GM12878 (cell line): Measurements from ENCODE around the gene ZNF766. TPM values are rescaled to one million over a fixed set of nuclear protein-coding genes. Genes with fewer than 3 reads are reported as not detected.

Source experiments
- ATAC-seq: fragments of 200-7000 bp; cut with Tn5 transposase; 3 replicates; pipeline ENCODE4 v1.9.1; 2020; ENCODE audit warnings: mild to moderate bottlenecking, moderate library complexity
- BruUV-seq: library from RNA; stranded (reverse); fragments of 400-500 nt; replicated peaks from 2 replicates; lab custom pipeline; 2021; lab: Mats Ljungman, UMichigan
- CTCF ChIA-PET: fragments of 300-600 bp; sonication (Branson Sonifier 250); formaldehyde crosslinking; extraction: SDS; loops from one replicate; lab custom pipeline; 2021; ENCODE audit warnings: inconsistent platforms; lab: Yijun Ruan, JAX
- POLR2A ChIA-PET: fragments of 350-600 bp; formaldehyde crosslinking; extraction: SDS; loops from one replicate; lab custom pipeline; 2021; ENCODE audit warnings: inconsistent platforms; lab: Charles Lee
- RAD21 ChIA-PET: fragments of 300-600 bp; sonication (Branson Sonifier 250); formaldehyde crosslinking; loops from one replicate; lab custom pipeline; 2023; ENCODE audit warnings: antibody characterized with exemption; ENCODE audit not compliant: unreplicated experiment; lab: Charles Lee
- SMC1A ChIA-PET: fragments of 300-600 bp; sonication (Branson Sonifier 250); formaldehyde crosslinking; loops from one replicate; lab custom pipeline; 2023; ENCODE audit not compliant: unreplicated experiment, uncharacterized antibody; lab: Charles Lee
- DNase-seq: peaks from one replicate; pipeline ENCODE4 v3.0.0-alpha.2; 2011; ENCODE audit warnings: low read depth, low spot score
- FAIRE-seq: peaks from 3 replicates; lab custom pipeline; 2011; peaks lifted over from hg19 to GRCh38; lab: Jason Lieb, UNC
- H2AFZ ChIP-seq: 2 replicates; pipeline ENCODE4 v1.6.0; 2011; ENCODE audit warnings: low read depth, low read length, control low read depth; ENCODE audit not compliant: control insufficient read depth
- H3K27ac ChIP-seq: 2 replicates; pipeline ENCODE4 v1.5.1; 2011; ENCODE audit warnings: control low read depth; ENCODE audit not compliant: control insufficient read depth, insufficient read depth
- H3K27me3 ChIP-seq, 2 experiments: replicated peaks in 1 of 2; 2 replicates each; pipeline versions ENCODE4 v1.6.0 to v1.6.1; 2011; ENCODE audit warnings: low read length in 1 of 2; ENCODE audit not compliant: control insufficient read depth in 2 of 2, insufficient read depth in 2 of 2
- H3K36me3 ChIP-seq, 2 experiments: 2 replicates each; pipeline ENCODE4 v1.5.1; 2011; ENCODE audit warnings: low read length in 1 of 2; ENCODE audit not compliant: control insufficient read depth in 2 of 2, insufficient read depth in 2 of 2
- H3K4me1 ChIP-seq: 2 replicates; pipeline ENCODE4 v1.6.1; 2011; ENCODE audit warnings: mild to moderate bottlenecking, low read length, moderate library complexity, mixed read lengths; ENCODE audit not compliant: control insufficient read depth, insufficient read depth
- H3K4me2 ChIP-seq: 2 replicates; pipeline ENCODE4 v1.6.0; 2011; ENCODE audit warnings: control low read depth; ENCODE audit not compliant: control insufficient read depth, insufficient read depth
- H3K4me3 ChIP-seq: fragments of 200-600 bp; sonication (generic); 2 replicates; pipeline ENCODE4 v1.5.1; 2016
- H3K79me2 ChIP-seq: 2 replicates; pipeline ENCODE4 v1.6.0; 2011; ENCODE audit warnings: low read length; ENCODE audit not compliant: control insufficient read depth, insufficient read depth
- H3K9ac ChIP-seq: 2 replicates; pipeline ENCODE4 v1.8.0; 2011; ENCODE audit warnings: low read length, control low read depth, mixed read lengths; ENCODE audit not compliant: control insufficient read depth, insufficient read depth
- H3K9me3 ChIP-seq: replicated peaks from 3 replicates; pipeline ENCODE4 v1.5.1; 2011; ENCODE audit warnings: mild to moderate bottlenecking, low read length; ENCODE audit not compliant: control insufficient read depth, insufficient read depth
- H4K20me1 ChIP-seq: 2 replicates; pipeline ENCODE4 v1.6.0; 2011; ENCODE audit not compliant: control insufficient read depth, insufficient read depth
- CHD4 ChIP-seq: fragments of 200-600 bp; sonication (generic); IDR thresholded peaks from 2 replicates; pipeline ENCODE4 v1.6.1; 2016; ENCODE audit warnings: mild to moderate bottlenecking
- HDGF ChIP-seq: fragments of 450-650 bp; IDR thresholded peaks from 2 replicates; pipeline ENCODE4 v1.6.1; 2016; ENCODE audit warnings: antibody characterized with exemption
- KLF5 ChIP-seq: fragments of 450-650 bp; IDR thresholded peaks from 2 replicates; pipeline ENCODE4 v1.6.1; 2014; ENCODE audit warnings: mild to moderate bottlenecking; ENCODE audit not compliant: partially characterized antibody
- MXI1 ChIP-seq: fragments of 150-350 bp; IDR thresholded peaks from 2 replicates; pipeline ENCODE4 v1.6.1; 2011; ENCODE audit warnings: low read depth, mild to moderate bottlenecking, inconsistent platforms, low read length, improper control_type of control experiment
- WGBS: methylation state at CpG from one replicate; pipeline ENCODE4 v1.1.6; 2016; ENCODE audit warnings: low lambda C conversion rate; ENCODE audit not compliant: insufficient replicate concordance, insufficient coverage; ENCODE audit errors: missing lambda C conversion rate; 5-methylcytosine and 5-hydroxymethylcytosine counted together
- in situ Hi-C: fragments of 300-500 bp; cut with MboI; formaldehyde crosslinking; loops from 9 replicates; pipeline ENCODE4 v1.14.3; 2018; ENCODE audit warnings: mixed read lengths
- intact Hi-C: fragments of 100-400 bp; cut with micrococcal nuclease; formaldehyde crosslinking; loops from one replicate; pipeline ENCODE4 v1.14.2; 2022; ENCODE audit not compliant: unreplicated experiment
- polyA plus RNA-seq, 11 experiments: library from polyadenylated mRNA; depleted of rRNA in 4 of 11; unstranded in 6 of 11; stranded (reverse) in 5 of 11; fragments of >200 nt; fragmentation: Nextera tagmentation in 4 of 11; fragmentation: Illumina TruSeq in 1 of 11; extraction: Ambion mirVana in 4 of 11; extraction: Trizol in 1 of 11; gene quantifications; 1 replicate in 1 of 11; 2 replicates in 10 of 11; pipeline versions ENCODE4 v1.2.1 to v1.2.3, GENCODE V29; 2011 to 2016; ENCODE audit warnings: inconsistent platforms in 2 of 11, missing spikeins in 2 of 11, low read depth in 1 of 11
- total RNA-seq, 4 experiments: library from RNA; depleted of rRNA in 3 of 4; stranded (reverse); fragments of >200 nt in 3 of 4; fragmentation: Illumina TruSeq in 1 of 4; extraction: Trizol in 1 of 4; gene quantifications; 2 replicates each; pipeline versions ENCODE4 v1.2.1 to v1.2.3, GENCODE V29; 2013 to 2021

ZNF766 gene
- total and polyA plus RNA-seq, 10 of the 15 experiments (the other 5 are each of a cell fraction or from before 2014, with no cell fraction given): 7.2 to 20.0 (median 16.4) TPM

DNA sequence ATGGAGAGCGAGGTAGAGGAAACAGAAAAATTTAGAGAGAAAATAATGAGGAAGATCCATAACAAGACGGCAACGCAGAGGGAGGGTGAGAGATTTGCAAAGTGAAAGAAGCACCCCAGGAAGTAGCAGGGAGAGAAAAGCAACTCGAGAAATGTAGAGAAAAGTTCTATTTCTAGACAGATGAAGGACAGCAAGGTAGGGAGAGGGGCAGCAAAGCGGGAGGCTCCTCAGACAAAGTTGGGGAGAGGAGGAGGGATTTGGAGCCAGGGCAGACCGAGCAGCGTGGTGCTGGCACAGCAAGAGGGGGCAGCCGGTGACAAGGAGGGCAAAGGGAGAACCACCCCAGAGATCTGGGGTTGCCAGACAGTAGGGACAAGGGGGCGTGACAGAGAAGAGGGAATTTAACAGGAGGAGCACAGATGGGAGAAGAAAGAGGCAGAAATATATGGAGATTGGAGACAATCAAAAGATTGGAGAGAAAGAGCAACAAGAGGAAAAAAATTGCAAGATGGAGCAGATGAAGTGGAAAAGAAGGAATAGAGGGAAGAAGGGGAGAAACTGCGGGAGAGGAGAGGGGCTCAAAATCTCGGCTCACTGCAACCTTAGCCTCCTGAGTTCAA is 989 bp downstream of the ZNF766 start:
- Histone ChIP-seq H2AFZ (peak overlapping the region; percentile 45; the same call in 1 of the 2 replicates), H3K4me3 (peak overlapping the region; percentile 94), H3K4me2 (peak overlapping the region; percentile 87), H3K4me1 (no peaks in the 10 kb centered on the region), H4K20me1 (no peaks in the 10 kb centered on the region), H3K27ac (peak overlapping the region; percentile 86), H3K79me2 (peaks cover 38% of the 10 kb centered on the region), H3K36me3 (0 out of 4 replicates have a peak, but pooled peaks cover 0 to 3% of the 10 kb centered on the region in 2 experiments), H3K27me3 (no peaks in the 10 kb centered on the region), H3K9ac (peak overlapping the region; percentile 95), H3K9me3 (peaks cover 26% of the 10 kb centered on the region)
- FAIRE-seq: no peak
- peak; percentile 25 for ATAC-seq
- ChIA-PET POLR2A (no interaction called here), RAD21 (no interaction called here), SMC1A (no interaction called here), CTCF (no interaction called here)
- intact Hi-C loops (no loop called here), in situ Hi-C loops (no loop called here)
- no TSS peak for BruUV-seq
- TF ChIP-seq HDGF: 0 out of 2 replicates have a peak, but pooled peaks have one; percentile 60
- no peak for TF ChIP-seq MXI1
- DNase-seq: no peak
- WGBS: 9% methylated on average over 10 of the region's 11 CpGs

DNA sequence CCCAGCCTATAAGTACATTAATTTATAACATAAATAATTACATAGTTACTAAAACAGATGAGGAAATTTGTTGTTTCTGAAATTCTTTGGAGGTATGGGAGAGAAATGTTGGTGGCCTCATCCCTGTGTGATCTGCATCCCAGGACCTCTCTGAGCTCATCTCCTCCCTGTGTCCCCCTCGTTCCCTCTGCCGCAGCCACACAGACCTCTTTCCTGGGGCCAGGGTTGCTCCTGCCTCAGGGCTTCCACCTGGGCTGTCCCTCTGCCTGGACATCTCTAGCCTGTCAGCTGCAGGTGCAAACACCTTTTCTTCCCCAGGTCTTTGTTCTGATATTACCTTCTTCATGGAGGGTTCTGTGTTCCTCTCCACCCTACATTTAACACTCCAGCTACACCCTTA is 3.9 kb downstream of the ZNF766 start:
- ChIA-PET SMC1A (no interaction called here), CTCF (no interaction called here), POLR2A (no interaction called here), RAD21 (no interaction called here)
- no peaks in the 10 kb centered on the region for H3K4me1 ChIP-seq
- peaks cover 38% of the 10 kb centered on the region for H3K9me3 ChIP-seq
- H3K4me2 ChIP-seq: no peak overlapping the region
- no peak overlapping the region for H3K9ac ChIP-seq
- no peaks in the 10 kb centered on the region for H4K20me1 ChIP-seq
- no peak for FAIRE-seq
- no peak for DNase-seq
- TF ChIP-seq CHD4: no peak
- TF ChIP-seq KLF5: no peak
- peaks cover 0 to 3% of the 10 kb centered on the region in 2 experiments; a peak in 1 of 4 replicates for H3K36me3 ChIP-seq
- intact Hi-C loops (no loop called here), in situ Hi-C loops (no loop called here)
- no TSS peak for BruUV-seq
- H3K27ac ChIP-seq: no peak overlapping the region
- H3K4me3 ChIP-seq: no peak overlapping the region
- H2AFZ ChIP-seq: no peak overlapping the region
- H3K27me3 ChIP-seq: no peaks in the 10 kb centered on the region
- WGBS: 100% methylated on average over 2 of the region's 2 CpGs
- no peak for ATAC-seq
- peaks cover 50% of the 10 kb centered on the region for H3K79me2 ChIP-seq
